GM19372 (cell line): Measurements from ENCODE around the gene RPS28.

Source experiments
- ATAC-seq: cut with Tn5 transposase; IDR thresholded peaks from one replicate; pipeline ENCODE4 v1.9.1; 2021; ENCODE audit warnings: mild to moderate bottlenecking, low read depth, moderate library complexity; ENCODE audit not compliant: unreplicated experiment

The RPS28 gene

DNA sequence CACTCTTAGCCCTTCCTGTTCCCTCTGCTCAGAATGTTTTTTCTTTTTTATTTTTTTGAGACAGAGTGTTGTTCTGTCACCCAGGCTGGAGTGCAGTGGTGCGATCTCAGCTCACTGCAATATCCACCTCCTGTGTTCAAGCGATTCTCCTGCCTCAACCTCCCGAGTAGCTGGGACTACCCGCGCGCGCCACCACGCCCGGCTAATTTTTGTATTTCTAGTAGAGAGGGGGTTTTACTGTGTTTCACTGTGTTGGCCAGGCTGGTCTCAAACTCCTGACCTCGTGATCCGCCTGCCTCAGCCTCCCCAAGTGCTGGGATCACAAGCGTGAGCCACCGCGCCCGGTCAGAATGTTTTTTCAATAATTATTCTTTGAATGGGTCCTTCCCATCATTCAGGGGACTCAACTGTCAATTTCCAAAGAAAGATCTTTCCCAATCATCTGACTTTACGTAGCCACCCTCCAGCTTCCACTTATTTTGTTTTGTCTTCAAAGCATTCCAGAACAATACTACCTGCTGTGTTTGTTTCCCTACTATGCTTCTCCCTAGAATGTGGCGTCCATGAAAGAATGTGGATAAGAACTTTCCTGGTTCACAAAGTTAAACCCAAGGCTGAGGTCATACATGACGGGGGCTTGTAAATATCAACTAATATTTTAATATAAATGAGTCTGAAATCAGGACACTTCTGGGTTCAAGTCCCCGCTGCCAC lies 1.3 kb upstream of the RPS28 start:
- ATAC-seq: no peak

DNA sequence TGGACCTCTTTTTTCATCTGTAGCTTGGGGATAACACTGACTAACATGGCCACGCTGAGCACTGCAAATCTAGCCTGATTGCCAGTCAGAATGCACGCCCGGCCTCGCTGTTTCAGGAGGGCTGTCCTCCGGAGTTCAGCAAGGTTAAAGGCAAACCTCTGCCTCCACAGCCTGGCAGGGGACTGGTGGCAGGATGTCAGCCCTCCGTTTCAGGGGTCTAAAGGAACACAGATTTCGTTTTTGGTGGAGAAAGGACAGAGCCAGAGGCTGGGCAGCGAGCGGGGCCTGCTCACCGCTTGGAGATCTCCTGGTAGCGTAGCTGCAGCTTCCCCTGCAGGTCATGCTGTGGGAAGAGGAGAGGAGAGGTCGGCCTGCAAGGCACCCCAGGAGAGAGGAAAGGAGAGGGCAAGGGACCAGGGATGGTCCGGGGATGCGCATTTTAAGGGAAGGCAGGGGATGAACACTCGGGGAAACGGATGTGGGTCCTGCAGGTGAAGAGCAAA lies 681 bp upstream of the RPS28 start:
- ATAC-seq: no peak

DNA sequence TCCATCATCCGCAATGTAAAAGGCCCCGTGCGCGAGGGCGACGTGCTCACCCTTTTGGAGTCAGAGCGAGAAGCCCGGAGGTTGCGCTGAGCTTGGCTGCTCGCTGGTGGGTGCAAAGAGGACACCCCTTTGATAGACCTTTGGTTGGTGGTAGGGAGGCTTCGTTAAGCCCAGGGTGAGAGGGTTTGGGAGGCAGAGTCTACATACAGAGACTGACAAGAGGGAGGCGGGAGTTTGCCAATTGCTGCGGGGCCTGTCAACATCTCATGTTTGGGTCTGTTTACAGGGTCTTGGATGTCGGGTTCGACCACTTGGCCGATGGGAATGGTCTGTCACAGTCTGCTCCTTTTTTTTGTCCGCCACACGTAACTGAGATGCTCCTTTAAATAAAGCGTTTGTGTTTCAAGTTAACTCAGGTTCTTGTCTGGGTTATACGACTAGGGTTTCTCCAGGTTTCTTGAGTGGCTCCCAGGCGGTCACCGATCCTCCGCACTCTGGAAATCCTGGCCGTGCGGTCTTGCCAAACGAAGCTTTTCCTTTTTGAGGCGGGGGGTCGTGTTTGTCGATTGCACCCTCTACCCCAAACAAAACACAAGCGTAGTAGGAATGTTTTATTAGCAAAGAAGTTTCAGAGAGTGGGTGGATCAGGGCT lies 816 bp downstream of the RPS28 start:
- no peak for ATAC-seq

DNA sequence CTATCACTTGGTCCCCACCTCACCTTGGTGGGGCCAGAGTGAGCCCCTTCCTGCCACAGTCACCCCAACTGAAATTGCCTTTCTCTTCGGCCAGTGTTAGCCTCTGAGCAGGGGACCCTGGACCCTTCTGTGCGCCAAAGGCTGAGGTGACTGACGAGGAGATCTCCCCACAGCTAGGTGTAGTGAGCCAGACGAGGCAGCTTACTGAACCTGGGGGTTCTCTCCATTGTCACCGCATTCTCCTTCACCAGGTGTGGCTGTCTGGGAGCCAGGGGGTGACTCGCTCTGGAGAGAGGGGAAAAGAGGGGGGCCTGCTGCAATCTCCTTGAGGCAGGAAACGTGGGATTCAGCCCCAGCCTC lies 1.3 kb downstream of the RPS28 start:
- ATAC-seq: no peak

DNA sequence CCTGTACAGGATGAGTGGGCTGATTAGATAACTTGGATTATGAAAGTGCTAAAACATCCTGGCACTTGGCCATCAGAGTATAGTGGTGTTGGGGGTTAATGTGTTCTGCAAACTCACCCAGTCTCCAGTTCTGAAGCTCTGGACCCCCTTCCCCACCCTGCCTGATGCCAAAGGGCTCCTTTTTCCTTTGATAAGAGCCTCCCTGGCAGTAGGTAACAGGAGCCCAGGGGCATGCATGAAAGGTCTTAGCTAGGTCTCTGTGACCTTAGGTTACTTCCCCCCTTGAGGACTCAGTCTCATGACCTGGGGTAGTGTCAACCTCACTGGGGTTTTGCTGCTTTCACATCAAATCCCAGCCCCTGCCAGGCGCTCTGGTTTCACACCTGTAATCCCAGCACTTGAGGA lies 2.5 kb downstream of the RPS28 start:
- no peak for ATAC-seq

DNA sequence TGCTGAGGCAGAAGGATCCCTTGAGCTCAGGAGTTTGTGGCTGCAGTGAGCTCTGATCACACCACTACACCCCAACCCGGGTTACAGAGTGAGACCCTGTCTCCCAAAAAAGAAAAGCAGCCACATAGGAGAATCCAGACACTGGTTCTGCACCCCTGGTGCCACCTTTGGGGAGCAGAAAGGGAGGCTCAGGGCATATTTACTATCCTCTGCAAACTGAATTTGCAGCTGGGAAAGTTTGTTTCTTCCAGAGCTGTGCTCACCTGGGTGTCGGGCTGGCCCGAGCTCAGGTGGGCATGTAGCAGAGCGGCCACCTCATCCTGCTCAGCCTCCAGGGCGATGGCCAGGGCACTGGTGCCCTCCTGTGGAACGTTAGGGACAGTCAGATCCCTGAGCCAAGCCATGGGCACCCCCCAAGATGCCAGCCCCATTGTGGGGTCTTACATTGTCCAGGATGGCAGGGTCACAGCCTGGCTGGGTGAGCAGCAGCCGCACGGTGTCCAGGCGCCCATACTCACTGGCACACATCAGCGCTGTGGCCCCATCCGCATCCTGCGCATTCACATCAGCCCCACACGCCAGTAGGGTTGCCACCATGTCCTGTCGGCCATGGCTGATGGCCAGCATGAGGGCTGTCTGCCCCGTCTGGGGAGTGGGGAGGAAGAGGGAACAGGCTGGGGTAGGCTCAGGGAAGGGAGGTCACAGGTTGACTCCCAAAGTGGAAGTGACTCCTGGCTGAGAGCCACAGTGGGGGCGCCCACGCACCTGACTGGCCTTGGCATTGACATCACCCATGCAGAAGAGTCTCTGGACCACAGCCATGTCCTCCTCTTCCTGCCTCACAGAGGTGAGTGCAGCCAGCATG lies 3.1 kb downstream of the RPS28 start:
- no peak for ATAC-seq

DNA sequence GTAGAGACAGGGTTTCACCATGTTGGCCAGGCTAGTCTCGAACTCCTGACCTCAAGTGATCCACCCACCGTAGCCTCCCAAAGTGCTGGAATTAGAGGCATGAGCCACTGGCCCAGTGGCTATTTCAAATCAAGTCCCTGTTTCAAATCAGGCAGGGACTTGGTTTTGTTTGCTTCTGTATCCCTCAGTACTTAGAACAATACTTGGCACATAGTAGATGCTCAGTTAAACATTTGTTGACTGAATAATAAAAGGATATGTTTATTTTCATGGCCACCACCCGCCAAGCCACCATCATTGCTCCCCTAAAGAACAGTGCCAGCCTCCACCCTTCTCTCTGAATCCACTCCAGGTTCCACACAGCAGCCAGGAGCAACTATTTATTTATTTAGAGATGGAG lies 4.2 kb downstream of the RPS28 start:
- ATAC-seq: no peak

DNA sequence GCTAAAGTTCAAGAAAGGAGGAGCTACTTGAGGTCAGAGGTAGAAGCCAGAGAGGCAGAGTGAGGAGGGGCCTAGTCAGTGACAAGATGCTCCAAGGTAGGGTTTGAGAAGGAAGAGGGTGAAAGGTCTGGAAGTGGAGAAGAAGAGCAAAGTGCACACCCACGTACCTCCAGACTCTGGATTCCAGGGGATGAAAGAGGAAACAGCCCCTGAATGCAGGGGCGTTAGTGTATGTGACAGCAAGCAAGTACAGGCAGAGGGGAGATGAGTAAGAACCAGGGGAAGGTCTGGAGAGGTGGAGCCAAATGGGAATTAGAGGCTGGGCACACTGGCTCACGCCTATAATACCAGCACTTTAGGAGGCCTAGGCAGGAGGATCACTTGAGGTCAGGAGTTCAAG lies 8.7 kb downstream of the RPS28 start:
- ATAC-seq: no peak

DNA sequence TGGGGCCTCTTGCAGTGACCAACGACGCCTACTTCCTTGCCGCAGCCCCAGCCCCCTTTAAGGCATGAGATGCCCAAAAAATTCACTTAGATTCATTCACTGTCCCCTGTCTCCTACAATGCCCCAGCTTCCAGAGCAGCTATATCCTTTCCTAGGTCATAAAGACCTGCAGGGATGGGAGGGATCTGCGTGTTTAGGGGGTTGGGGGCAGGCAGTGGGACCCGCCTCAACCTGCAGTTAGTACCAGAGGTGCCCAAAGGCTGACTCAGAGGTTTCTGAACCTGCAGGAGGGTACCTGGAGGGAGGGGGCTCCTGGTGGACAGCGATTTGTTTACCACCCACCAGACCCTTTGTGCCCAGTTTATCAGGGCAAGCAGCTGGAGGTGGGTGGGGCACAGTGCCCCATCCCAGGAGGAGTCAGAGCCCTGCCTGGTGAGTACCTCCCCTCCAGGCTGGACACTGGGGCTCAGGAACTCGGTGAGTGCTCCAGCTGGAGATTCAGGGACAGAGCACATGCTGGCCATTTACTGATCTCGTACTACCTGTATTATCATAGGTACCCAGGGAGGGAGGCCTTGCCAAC lies 10.1 kb downstream of the RPS28 start:
- no peak for ATAC-seq

DNA sequence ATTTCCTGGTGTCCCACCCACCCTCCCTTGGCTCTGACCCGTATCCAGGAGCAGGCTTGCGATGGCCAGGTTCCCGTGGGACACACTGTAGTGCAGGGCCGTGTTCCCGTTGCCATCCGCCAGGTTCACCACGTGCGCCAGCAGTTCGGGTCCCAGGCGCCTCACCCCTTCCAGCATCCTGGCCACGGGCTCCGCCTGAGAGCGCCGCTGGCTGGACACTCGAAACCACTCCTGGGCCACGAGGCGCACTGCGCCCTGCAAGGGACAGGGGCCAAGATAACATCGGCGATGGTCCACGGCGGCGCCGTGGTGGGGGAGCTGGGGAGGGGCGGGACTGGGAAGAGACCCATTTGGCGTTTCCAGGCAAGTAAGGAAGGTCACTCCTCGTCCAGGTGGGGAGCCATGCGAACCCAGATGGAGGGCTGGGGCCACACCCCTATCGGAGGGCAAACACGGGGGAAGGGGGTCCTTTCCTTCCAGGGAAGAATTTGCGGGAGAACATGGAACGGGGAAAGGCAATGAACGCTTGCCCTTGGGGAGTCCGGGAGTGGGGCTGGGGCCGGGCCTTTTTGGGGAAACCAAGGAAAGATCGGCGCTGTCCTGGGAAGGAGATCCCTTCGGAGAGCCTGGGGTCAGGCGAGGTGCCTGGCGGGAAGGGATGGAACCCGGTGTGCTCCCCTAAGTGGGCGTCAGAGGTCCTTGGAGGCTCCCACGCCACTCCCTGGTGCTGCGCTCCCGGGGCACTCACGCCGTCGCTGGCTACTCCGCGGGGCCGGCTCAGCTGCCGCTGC lies 11.9 kb downstream of the RPS28 start:
- ATAC-seq: no peak

DNA sequence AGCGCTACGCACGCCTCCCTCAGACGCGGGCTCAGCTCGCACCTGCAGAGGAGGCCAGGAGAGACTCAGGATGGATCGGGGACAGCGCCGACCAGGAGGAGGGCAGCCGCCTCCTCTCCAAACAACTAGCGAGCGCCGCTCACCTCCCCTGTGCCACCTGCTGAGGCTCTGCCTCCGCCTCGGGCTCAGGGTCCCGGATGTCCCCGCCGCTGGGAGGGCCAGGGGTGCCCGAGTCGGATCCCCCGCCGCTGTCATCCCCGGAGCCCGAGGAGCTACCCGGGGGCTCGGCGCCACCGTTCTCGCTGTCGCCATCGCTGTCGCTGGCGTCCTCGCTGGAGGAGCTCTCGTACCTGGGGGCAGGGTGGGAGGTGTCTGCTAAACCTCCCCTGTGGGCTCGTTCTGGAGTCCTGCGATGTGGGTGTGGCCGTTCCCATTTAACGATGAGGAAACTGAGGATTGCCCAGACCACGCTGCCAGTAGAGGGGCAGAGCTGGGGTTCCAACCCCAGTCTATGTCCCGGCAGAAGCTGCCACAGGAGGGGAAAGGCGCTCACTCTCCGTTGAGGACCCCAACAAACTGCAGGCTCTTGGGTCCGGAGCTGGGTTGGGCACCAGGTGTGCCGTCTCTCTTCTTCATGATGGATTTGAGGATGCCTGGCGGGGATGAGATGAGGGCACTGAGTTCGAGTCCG lies 12.6 kb downstream of the RPS28 start:
- ATAC-seq: no peak

DNA sequence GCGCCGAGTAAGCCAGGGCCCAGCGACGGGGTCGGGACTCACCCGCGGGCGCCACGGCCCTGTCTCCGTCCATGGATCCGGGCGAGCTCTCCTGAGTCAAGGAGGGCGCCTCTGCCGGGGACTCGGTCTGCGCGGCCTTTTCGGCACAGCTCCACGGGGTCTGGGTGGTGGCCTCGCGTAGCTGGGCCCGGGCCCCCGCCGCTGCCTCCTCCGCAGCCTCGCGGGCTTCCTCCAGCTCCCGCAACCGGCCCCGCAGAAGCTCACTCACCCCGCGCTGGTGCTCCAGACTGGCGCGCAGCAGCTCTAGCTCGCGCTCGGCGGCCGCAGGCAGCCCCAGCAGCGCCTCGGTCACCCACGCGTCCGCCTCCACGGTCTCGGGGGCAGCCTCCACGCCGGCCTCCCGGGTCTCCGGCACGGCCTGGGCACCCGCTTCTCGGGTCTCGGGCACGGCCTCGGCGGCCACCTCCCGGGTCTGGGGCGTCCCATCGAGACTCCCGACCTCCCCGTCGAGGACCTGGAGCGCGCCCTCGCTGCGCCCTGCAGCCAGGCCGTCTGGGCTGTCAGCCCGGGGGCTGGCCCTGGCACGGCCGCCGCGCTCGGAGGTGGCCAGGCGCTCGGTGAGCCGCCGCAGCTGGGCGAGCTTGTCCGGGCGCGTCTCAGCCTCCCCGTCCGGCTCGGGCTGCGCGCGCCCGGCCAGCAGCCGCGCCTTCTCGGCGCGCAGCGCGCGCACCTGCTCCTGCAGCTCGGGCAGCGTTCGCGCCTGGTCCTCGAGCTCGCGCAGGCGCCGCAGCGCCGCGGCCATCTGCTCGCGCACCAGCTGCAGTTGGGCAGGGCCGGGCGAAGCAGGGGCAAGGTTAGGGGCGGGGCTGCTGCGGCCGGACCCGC lies 13.4 kb downstream of the RPS28 start:
- peak; percentile 71 for ATAC-seq

DNA sequence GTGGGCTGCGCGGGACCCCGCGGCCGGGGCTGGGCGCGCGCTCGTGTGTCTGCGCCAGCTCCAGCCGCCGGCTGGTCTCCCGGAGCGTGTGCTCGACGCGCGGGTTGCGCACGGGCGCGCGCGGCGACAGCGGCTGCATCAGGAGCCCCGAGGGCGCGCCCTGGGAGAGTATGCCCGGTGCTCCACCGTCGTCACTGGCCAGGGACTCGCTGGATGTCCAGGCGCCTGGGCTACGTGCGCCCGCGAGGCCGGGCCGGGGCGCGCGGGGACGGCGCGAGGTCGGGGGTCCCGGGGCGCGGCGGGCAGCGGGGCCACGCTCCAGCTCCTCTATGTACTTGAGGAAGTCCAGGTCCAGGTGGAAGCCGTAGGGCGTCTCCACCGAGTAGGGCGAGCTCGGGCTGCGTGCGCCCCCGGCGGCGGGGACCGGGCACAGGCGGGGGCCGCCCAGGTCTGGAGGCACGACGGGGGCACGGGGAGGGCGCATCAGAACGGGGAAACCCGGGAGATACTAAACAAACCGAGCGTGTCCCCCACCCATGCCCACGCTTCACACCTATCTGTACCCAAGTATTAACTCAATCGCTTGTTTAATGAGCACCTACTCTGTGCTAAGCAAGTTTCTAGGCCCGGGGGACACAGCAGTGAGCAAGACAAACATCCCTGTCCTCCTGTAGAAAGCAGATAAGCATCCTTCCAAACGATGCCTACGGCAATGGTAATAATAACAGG lies 14.2 kb downstream of the RPS28 start:
- peak; percentile 42 for ATAC-seq

DNA sequence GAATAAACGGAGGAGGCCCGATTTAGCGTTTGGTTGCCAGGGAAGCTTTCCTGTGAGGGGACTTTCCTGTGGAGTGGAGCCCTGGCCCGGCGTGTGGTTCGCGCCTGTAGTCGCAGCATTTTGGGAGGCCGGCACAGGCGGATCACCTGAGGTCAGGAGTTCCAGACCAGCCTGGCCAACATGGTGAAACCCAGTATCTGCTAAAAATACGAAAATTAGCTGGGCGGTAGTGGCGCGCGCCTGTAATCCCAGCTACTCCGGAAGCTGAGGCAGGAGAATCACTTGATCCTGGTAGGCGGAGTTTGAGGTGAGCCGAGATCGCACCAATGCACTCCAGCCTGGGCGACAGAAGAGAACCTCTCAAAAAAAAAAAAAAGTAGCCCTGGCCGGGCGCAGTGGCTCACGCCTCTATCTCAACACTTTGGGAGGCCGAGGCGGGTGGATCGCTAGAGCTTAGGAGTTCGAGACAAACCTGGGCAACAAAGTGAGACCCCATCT lies 14.8 kb downstream of the RPS28 start:
- ATAC-seq: no peak

DNA sequence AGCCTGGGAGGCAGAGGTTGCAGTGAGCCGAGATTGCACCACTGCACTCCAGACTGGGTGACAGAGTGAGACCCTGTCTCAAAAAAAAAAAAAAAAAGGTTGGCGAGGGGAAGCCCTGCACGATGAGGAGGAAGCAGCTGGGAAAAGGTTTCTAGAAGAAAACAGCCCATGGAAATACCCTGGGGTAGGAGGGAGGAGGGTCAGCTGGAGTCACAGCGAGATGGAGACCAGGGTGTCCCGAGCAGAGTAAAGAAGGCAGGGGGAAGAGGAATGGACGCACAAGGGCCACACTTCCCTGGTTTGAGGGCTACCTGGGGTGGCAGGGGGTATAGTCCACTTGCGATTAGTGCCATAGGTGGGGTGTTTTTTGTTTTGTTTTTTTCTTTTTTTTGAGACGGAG lies 15.4 kb downstream of the RPS28 start:
- no peak for ATAC-seq

DNA sequence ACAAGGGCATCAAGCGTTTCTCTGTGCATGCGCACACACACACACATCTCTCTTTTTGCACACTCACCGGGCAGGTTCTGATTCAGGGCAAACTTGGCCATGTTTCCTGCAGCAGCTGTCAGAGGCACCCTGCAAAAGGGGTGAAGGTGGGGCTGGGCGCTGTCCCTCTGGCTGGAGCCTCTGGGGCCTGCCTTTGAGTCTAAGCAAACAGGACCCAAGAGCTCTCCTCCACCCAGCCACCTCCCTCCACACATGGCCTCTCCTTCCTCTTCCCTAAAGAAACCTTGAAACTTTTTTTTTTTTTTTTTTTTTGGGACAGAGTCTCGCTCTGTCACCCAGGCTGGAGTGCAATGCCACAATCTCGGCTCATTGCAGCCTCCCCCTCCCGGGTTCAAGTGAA lies 16.4 kb downstream of the RPS28 start:
- ATAC-seq: no peak

DNA sequence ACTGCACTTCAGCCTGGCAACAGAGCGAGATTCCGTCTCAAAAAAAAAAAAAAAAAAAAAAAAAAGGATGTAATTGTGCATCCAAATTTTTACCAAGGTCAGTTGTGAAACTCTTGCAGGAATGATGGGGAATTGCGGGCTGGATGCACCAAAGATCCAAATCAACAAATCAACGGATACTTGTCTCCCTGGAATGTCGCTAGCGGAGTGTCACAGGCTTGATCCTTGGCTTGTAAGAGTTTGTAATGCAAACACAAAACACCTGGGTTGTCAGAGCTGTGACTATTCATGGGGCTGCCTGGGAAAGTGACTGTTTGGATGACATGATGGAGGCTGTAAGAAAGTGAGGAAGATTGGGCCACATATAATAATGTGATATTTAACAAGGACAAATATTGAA lies 17.5 kb downstream of the RPS28 start:
- ATAC-seq: no peak
